ENCODE results near the gene GRIK4. TPM values are rescaled to one million over a fixed set of nuclear protein-coding genes. Genes with fewer than 3 reads are reported as not detected.

GRIK4 gene
- total RNA-seq, 2 experiments from 2014 or later, result 0.06 TPM; not detected in 1

- ChIA-PET POLR2A (no interaction called here), CTCF (ENCODE audit: unreplicated experiment) (interaction anchor here (0.9 kb wide), 1 partner anchor 15 kb away, joined by 3 read pairs; no protein-coding TSS in a partner anchor)
- H3K79me2 ChIP-seq (ENCODE audit: insufficient read depth, low read depth, low read length), result no peaks in the 10 kb centered on the region
- H3K4me1 ChIP-seq (ENCODE audit: insufficient read depth, low read length, poor library complexity, severe bottlenecking), result no peaks in the 10 kb centered on the region
- DNase-seq (ENCODE audit: low spot score), result no peak
- no peaks in the 10 kb centered on the region for H3K36me3 ChIP-seq (ENCODE audit: insufficient read depth, low read length)
- H3K27ac ChIP-seq (ENCODE audit: low read depth, low read length, poor library complexity, severe bottlenecking), result no peak overlapping the region
- H2AFZ ChIP-seq (ENCODE audit: low read length), result no peak overlapping the region
- no peak overlapping the region for H3K4me3 ChIP-seq (ENCODE audit: low read depth, low read length, poor library complexity, severe bottlenecking)
- H3K9me2 ChIP-seq (ENCODE audit: insufficient read depth, low read length), result no peaks in the 10 kb centered on the region
- no peak for TF ChIP-seq EZH2phosphoT487 (IDR thresholded peaks at IDR 0.05; ENCODE audit: borderline replicate concordance, low read depth, low read length)
- no peak for TF ChIP-seq CTCF (conservative IDR thresholded peaks at IDR 0.05; ENCODE audit: low read length)
- H4K20me1 ChIP-seq (ENCODE audit: insufficient read depth, low read length), result no peaks in the 10 kb centered on the region
- intact Hi-C loops (cut with micrococcal nuclease; ENCODE audit: unreplicated experiment), result no loop called here
- H3K4me2 ChIP-seq (ENCODE audit: low read length), result no peak overlapping the region
- no TSS peak for BruUV-seq (replicated peaks)
- H3K9me3 ChIP-seq (ENCODE audit: low read length), result no peaks in the 10 kb centered on the region
These were observed 87.1 kb downstream of the GRIK4 start for GRCh38 chr11:120598517-120599257.

GRCh38 chr11:120599816-120600420 lies 88.4 kb downstream of the GRIK4 start:
- H3K9me2 ChIP-seq (ENCODE audit: insufficient read depth, low read length), result no peaks in the 10 kb centered on the region
- BruUV-seq (replicated peaks), result no TSS peak
- H4K20me1 ChIP-seq (ENCODE audit: insufficient read depth, low read length), result no peaks in the 10 kb centered on the region
- H3K36me3 ChIP-seq (ENCODE audit: insufficient read depth, low read length), result no peaks in the 10 kb centered on the region
- no peak overlapping the region for H2AFZ ChIP-seq (ENCODE audit: low read length)
- H3K4me3 ChIP-seq (ENCODE audit: low read depth, low read length, poor library complexity, severe bottlenecking), result no peak overlapping the region
- H3K4me1 ChIP-seq (ENCODE audit: insufficient read depth, low read length, poor library complexity, severe bottlenecking), result no peaks in the 10 kb centered on the region
- H3K79me2 ChIP-seq (ENCODE audit: insufficient read depth, low read depth, low read length), result no peaks in the 10 kb centered on the region
- intact Hi-C loops (cut with micrococcal nuclease; ENCODE audit: unreplicated experiment), result no loop called here
- ChIA-PET CTCF (ENCODE audit: unreplicated experiment) (no interaction called here), POLR2A (interaction anchor here (0.6 kb wide), 1 partner anchor 1155 kb away, joined by 3 read pairs; no protein-coding TSS in a partner anchor)
- no peak overlapping the region for H3K27ac ChIP-seq (ENCODE audit: low read depth, low read length, poor library complexity, severe bottlenecking)
- TF ChIP-seq EZH2phosphoT487 (IDR thresholded peaks at IDR 0.05; ENCODE audit: borderline replicate concordance, low read depth, low read length) (no peak), CTCF (conservative IDR thresholded peaks at IDR 0.05; ENCODE audit: low read length) (no peak)
- DNase-seq (ENCODE audit: low spot score), result no peak
- no peak overlapping the region for H3K4me2 ChIP-seq (ENCODE audit: low read length)
- H3K9me3 ChIP-seq (ENCODE audit: low read length), result no peaks in the 10 kb centered on the region

GRCh38 chr11:120601536-120601935 lies 90.0 kb downstream of the GRIK4 start:
- DNase-seq (ENCODE audit: low spot score), result no peak
- Histone ChIP-seq H3K9me3 (ENCODE audit: low read length) (no peaks in the 10 kb centered on the region), H3K27ac (ENCODE audit: low read depth, low read length, poor library complexity, severe bottlenecking) (no peak overlapping the region), H3K4me1 (ENCODE audit: insufficient read depth, low read length, poor library complexity, severe bottlenecking) (no peaks in the 10 kb centered on the region), H3K9me2 (ENCODE audit: insufficient read depth, low read length) (no peaks in the 10 kb centered on the region), H3K4me2 (ENCODE audit: low read length) (no peak overlapping the region), H3K36me3 (ENCODE audit: insufficient read depth, low read length) (no peaks in the 10 kb centered on the region), H2AFZ (ENCODE audit: low read length) (no peak overlapping the region), H4K20me1 (ENCODE audit: insufficient read depth, low read length) (no peaks in the 10 kb centered on the region), H3K79me2 (ENCODE audit: insufficient read depth, low read depth, low read length) (no peaks in the 10 kb centered on the region), H3K4me3 (ENCODE audit: low read depth, low read length, poor library complexity, severe bottlenecking) (no peak overlapping the region)
- no TSS peak for BruUV-seq (replicated peaks)
- TF ChIP-seq EZH2phosphoT487 (IDR thresholded peaks at IDR 0.05; ENCODE audit: borderline replicate concordance, low read depth, low read length) (no peak), CTCF (conservative IDR thresholded peaks at IDR 0.05; ENCODE audit: low read length) (no peak)
- intact Hi-C loops (cut with micrococcal nuclease; ENCODE audit: unreplicated experiment), result no loop called here
- ChIA-PET CTCF (ENCODE audit: unreplicated experiment) (no interaction called here), POLR2A (interaction anchor here (0.7 kb wide), 1 partner anchor 19 kb away, joined by 4 read pairs; no protein-coding TSS in a partner anchor)

Measured in OCI-LY7 (cell line).